GM12878 (cell line): ENCODE data around the gene TEKT1. TPM values are rescaled to one million over a fixed set of nuclear protein-coding genes. Genes with fewer than 3 reads are reported as not detected.

Experiments
- ATAC-seq: fragments of 200-7000 bp; cut with Tn5 transposase; 3 replicates; pipeline ENCODE4 v1.9.1; 2020; ENCODE audit warnings: mild to moderate bottlenecking, moderate library complexity
- BruUV-seq: library from RNA; stranded (reverse); fragments of 400-500 nt; replicated peaks from 2 replicates; lab custom pipeline; 2021; lab: Mats Ljungman, UMichigan
- CTCF ChIA-PET: fragments of 300-600 bp; sonication (Branson Sonifier 250); formaldehyde crosslinking; extraction: SDS; loops from one replicate; lab custom pipeline; 2021; ENCODE audit warnings: inconsistent platforms; lab: Yijun Ruan, JAX
- POLR2A ChIA-PET: fragments of 350-600 bp; formaldehyde crosslinking; extraction: SDS; loops from one replicate; lab custom pipeline; 2021; ENCODE audit warnings: inconsistent platforms; lab: Charles Lee
- RAD21 ChIA-PET: fragments of 300-600 bp; sonication (Branson Sonifier 250); formaldehyde crosslinking; loops from one replicate; lab custom pipeline; 2023; ENCODE audit warnings: antibody characterized with exemption; ENCODE audit not compliant: unreplicated experiment; lab: Charles Lee
- SMC1A ChIA-PET: fragments of 300-600 bp; sonication (Branson Sonifier 250); formaldehyde crosslinking; loops from one replicate; lab custom pipeline; 2023; ENCODE audit not compliant: unreplicated experiment, uncharacterized antibody; lab: Charles Lee
- DNase-seq: peaks from one replicate; pipeline ENCODE4 v3.0.0-alpha.2; 2011; ENCODE audit warnings: low read depth, low spot score
- FAIRE-seq: peaks from 3 replicates; lab custom pipeline; 2011; peaks lifted over from hg19 to GRCh38; lab: Jason Lieb, UNC
- H2AFZ ChIP-seq: 2 replicates; pipeline ENCODE4 v1.6.0; 2011; ENCODE audit warnings: low read depth, low read length, control low read depth; ENCODE audit not compliant: control insufficient read depth
- H3K27ac ChIP-seq: 2 replicates; pipeline ENCODE4 v1.5.1; 2011; ENCODE audit warnings: control low read depth; ENCODE audit not compliant: control insufficient read depth, insufficient read depth
- H3K27me3 ChIP-seq, 2 experiments: replicated peaks in 1 of 2; 2 replicates each; pipeline versions ENCODE4 v1.6.0 to v1.6.1; 2011; ENCODE audit warnings: low read length in 1 of 2; ENCODE audit not compliant: control insufficient read depth in 2 of 2, insufficient read depth in 2 of 2
- H3K36me3 ChIP-seq, 2 experiments: 2 replicates each; pipeline ENCODE4 v1.5.1; 2011; ENCODE audit warnings: low read length in 1 of 2; ENCODE audit not compliant: control insufficient read depth in 2 of 2, insufficient read depth in 2 of 2
- H3K4me1 ChIP-seq: 2 replicates; pipeline ENCODE4 v1.6.1; 2011; ENCODE audit warnings: mild to moderate bottlenecking, low read length, moderate library complexity, mixed read lengths; ENCODE audit not compliant: control insufficient read depth, insufficient read depth
- H3K4me2 ChIP-seq: 2 replicates; pipeline ENCODE4 v1.6.0; 2011; ENCODE audit warnings: control low read depth; ENCODE audit not compliant: control insufficient read depth, insufficient read depth
- H3K4me3 ChIP-seq: fragments of 200-600 bp; sonication (generic); 2 replicates; pipeline ENCODE4 v1.5.1; 2016
- H3K79me2 ChIP-seq: 2 replicates; pipeline ENCODE4 v1.6.0; 2011; ENCODE audit warnings: low read length; ENCODE audit not compliant: control insufficient read depth, insufficient read depth
- H3K9ac ChIP-seq: 2 replicates; pipeline ENCODE4 v1.8.0; 2011; ENCODE audit warnings: low read length, control low read depth, mixed read lengths; ENCODE audit not compliant: control insufficient read depth, insufficient read depth
- H3K9me3 ChIP-seq: replicated peaks from 3 replicates; pipeline ENCODE4 v1.5.1; 2011; ENCODE audit warnings: mild to moderate bottlenecking, low read length; ENCODE audit not compliant: control insufficient read depth, insufficient read depth
- H4K20me1 ChIP-seq: 2 replicates; pipeline ENCODE4 v1.6.0; 2011; ENCODE audit not compliant: control insufficient read depth, insufficient read depth
- ATF7 ChIP-seq: fragments of 450-650 bp; IDR thresholded peaks from 2 replicates; pipeline ENCODE4 v1.6.1; 2016; ENCODE audit warnings: low read depth, mild to moderate bottlenecking
- BRCA1 ChIP-seq: IDR thresholded peaks from 2 replicates; pipeline ENCODE4 v1.6.1; 2011; ENCODE audit warnings: low read depth, low read length, improper control_type of control experiment
- MXI1 ChIP-seq: fragments of 150-350 bp; IDR thresholded peaks from 2 replicates; pipeline ENCODE4 v1.6.1; 2011; ENCODE audit warnings: low read depth, mild to moderate bottlenecking, inconsistent platforms, low read length, improper control_type of control experiment
- MYC ChIP-seq: IDR thresholded peaks from 2 replicates; pipeline ENCODE4 v1.6.1; 2011; ENCODE audit warnings: mild to moderate bottlenecking, low read length, moderate library complexity, inconsistent platforms; ENCODE audit not compliant: insufficient read depth, insufficient replicate concordance, insufficient read length, severe bottlenecking
- NFYB ChIP-seq: IDR thresholded peaks from 2 replicates; pipeline ENCODE4 v1.6.1; 2011; ENCODE audit warnings: low read depth, mild to moderate bottlenecking, low read length, improper control_type of control experiment, moderate library complexity; ENCODE audit not compliant: insufficient read depth
- NKRF ChIP-seq: fragments of 450-650 bp; conservative IDR thresholded peaks from 2 replicates; pipeline ENCODE4 v1.6.1; 2017; ENCODE audit warnings: mild to moderate bottlenecking, moderate library complexity
- NR2C1 ChIP-seq: fragments of 450-650 bp; IDR thresholded peaks from 2 replicates; pipeline ENCODE4 v1.6.1; 2017; ENCODE audit warnings: antibody characterized with exemption, mild to moderate bottlenecking, moderate library complexity
- PML ChIP-seq: IDR thresholded peaks from 2 replicates; pipeline ENCODE4 v1.6.1; 2012; ENCODE audit warnings: low read length, inconsistent platforms
- POLR2AphosphoS5 ChIP-seq: IDR thresholded peaks from 2 replicates; pipeline ENCODE4 v1.6.1; 2011; ENCODE audit warnings: mild to moderate bottlenecking, low read length, inconsistent platforms
- POU2F2 ChIP-seq: IDR thresholded peaks from 3 replicates; pipeline ENCODE4 v1.6.1; 2011; ENCODE audit warnings: low read depth, mild to moderate bottlenecking, low read length, borderline replicate concordance
- RCOR1 ChIP-seq: conservative IDR thresholded peaks from 2 replicates; pipeline ENCODE4 v1.6.1; 2012; ENCODE audit warnings: low read depth, low read length, improper control_type of control experiment
- RELA ChIP-seq: fragments of 450-650 bp; IDR thresholded peaks from 2 replicates; pipeline ENCODE4 v1.8.0; 2014; ENCODE audit warnings: borderline replicate concordance; ENCODE audit not compliant: partially characterized antibody
- SIX5 ChIP-seq: IDR thresholded peaks from 2 replicates; pipeline ENCODE4 v1.6.1; 2011; ENCODE audit warnings: mild to moderate bottlenecking, low read depth, low read length, moderate library complexity; ENCODE audit not compliant: severe bottlenecking
- STAT3 ChIP-seq: IDR thresholded peaks from 2 replicates; pipeline ENCODE4 v1.6.1; 2011; ENCODE audit warnings: low read depth, low read length, improper control_type of control experiment
- YY1 ChIP-seq: IDR thresholded peaks from 2 replicates; pipeline ENCODE4 v1.6.1; 2011; ENCODE audit warnings: low read depth, mild to moderate bottlenecking, low read length
- WGBS: methylation state at CpG from one replicate; pipeline ENCODE4 v1.1.6; 2016; ENCODE audit warnings: low lambda C conversion rate; ENCODE audit not compliant: insufficient replicate concordance, insufficient coverage; ENCODE audit errors: missing lambda C conversion rate; 5-methylcytosine and 5-hydroxymethylcytosine counted together
- in situ Hi-C: fragments of 300-500 bp; cut with MboI; formaldehyde crosslinking; loops from 9 replicates; pipeline ENCODE4 v1.14.3; 2018; ENCODE audit warnings: mixed read lengths
- intact Hi-C: fragments of 100-400 bp; cut with micrococcal nuclease; formaldehyde crosslinking; loops from one replicate; pipeline ENCODE4 v1.14.2; 2022; ENCODE audit not compliant: unreplicated experiment
- polyA plus RNA-seq, 11 experiments: library from polyadenylated mRNA; depleted of rRNA in 4 of 11; unstranded in 6 of 11; stranded (reverse) in 5 of 11; fragments of >200 nt; fragmentation: Nextera tagmentation in 4 of 11; fragmentation: Illumina TruSeq in 1 of 11; extraction: Ambion mirVana in 4 of 11; extraction: Trizol in 1 of 11; gene quantifications; 1 replicate in 1 of 11; 2 replicates in 10 of 11; pipeline versions ENCODE4 v1.2.1 to v1.2.3, GENCODE V29; 2011 to 2016; ENCODE audit warnings: inconsistent platforms in 2 of 11, missing spikeins in 2 of 11, low read depth in 1 of 11
- total RNA-seq, 4 experiments: library from RNA; depleted of rRNA in 3 of 4; stranded (reverse); fragments of >200 nt in 3 of 4; fragmentation: Illumina TruSeq in 1 of 4; extraction: Trizol in 1 of 4; gene quantifications; 2 replicates each; pipeline versions ENCODE4 v1.2.1 to v1.2.3, GENCODE V29; 2013 to 2021
- TF ChIP-seq, protein P1 (sequence below): fragments of 450-650 bp; IDR thresholded peaks from 2 replicates; pipeline ENCODE4 v1.6.1; 2017; ENCODE audit warnings: mild to moderate bottlenecking
- TF ChIP-seq, protein P2 (sequence below): fragments of 150-350 bp; IDR thresholded peaks from 2 replicates; pipeline ENCODE4 v1.6.1; 2014; ENCODE audit warnings: mild to moderate bottlenecking, low read depth, low read length
- TF ChIP-seq, protein P3 (sequence below): IDR thresholded peaks from 2 replicates; pipeline ENCODE4 v1.6.1; 2012; ENCODE audit warnings: low read length, inconsistent platforms

Gene TEKT1
- total and polyA plus RNA-seq, 10 of the 15 experiments (the other 5 are each of a cell fraction or from before 2014, with no cell fraction given) = not detected

- SMC1A ChIA-PET = no interaction called here
- H3K4me2 ChIP-seq = peak overlapping the region; percentile 75
- no peaks in the 10 kb centered on the region; the same call in 2 of the 3 replicates for H3K9me3 ChIP-seq
- ATAC-seq (no peak), FAIRE-seq (no peak), DNase-seq (no peak)
- peak overlapping the region; percentile 56; the same call in 1 of the 2 replicates for H3K4me3 ChIP-seq
- 90% methylated on average over 2 of the region's 2 CpGs for WGBS
- H3K79me2 ChIP-seq = peaks cover 29% of the 10 kb centered on the region
- peaks cover 4 to 34% of the 10 kb centered on the region in 2 experiments; a peak in 3 of 4 replicates for H3K36me3 ChIP-seq
- H4K20me1 ChIP-seq = no peaks in the 10 kb centered on the region
- in situ Hi-C loops (no loop called here), intact Hi-C loops (loop anchor here (10.0 kb wide), 2 partner anchors 93 to 257 kb away; partner anchors contain the start of gene RNASEK)
- BruUV-seq = no TSS peak
- POLR2A ChIA-PET = interaction anchor here (2.6 kb wide), 1 partner anchor 9 kb away, joined by 6 read pairs; no protein-coding TSS in a partner anchor
- CTCF ChIA-PET = interaction anchor here (1.1 to 2.4 kb wide), 3 partner anchors 9 to 86 kb away, joined by 3 to 6 read pairs (median 3); no protein-coding TSS in a partner anchor
- H3K4me1 ChIP-seq = peaks cover 12% of the 10 kb centered on the region
- no peak overlapping the region; the same call in 1 of the 2 replicates for H3K27ac ChIP-seq
- no peak for TF ChIP-seq PML
- no peak for TF ChIP-seq POU2F2
- no peak for TF ChIP-seq YY1
- no peak for TF ChIP-seq SIX5
- no peak for TF ChIP-seq STAT3
- TF ChIP-seq, protein P1, sequence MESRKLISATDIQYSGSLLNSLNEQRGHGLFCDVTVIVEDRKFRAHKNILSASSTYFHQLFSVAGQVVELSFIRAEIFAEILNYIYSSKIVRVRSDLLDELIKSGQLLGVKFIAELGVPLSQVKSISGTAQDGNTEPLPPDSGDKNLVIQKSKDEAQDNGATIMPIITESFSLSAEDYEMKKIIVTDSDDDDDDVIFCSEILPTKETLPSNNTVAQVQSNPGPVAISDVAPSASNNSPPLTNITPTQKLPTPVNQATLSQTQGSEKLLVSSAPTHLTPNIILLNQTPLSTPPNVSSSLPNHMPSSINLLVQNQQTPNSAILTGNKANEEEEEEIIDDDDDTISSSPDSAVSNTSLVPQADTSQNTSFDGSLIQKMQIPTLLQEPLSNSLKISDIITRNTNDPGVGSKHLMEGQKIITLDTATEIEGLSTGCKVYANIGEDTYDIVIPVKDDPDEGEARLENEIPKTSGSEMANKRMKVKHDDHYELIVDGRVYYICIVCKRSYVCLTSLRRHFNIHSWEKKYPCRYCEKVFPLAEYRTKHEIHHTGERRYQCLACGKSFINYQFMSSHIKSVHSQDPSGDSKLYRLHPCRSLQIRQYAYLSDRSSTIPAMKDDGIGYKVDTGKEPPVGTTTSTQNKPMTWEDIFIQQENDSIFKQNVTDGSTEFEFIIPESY = no peak
- TF ChIP-seq, protein P2, sequence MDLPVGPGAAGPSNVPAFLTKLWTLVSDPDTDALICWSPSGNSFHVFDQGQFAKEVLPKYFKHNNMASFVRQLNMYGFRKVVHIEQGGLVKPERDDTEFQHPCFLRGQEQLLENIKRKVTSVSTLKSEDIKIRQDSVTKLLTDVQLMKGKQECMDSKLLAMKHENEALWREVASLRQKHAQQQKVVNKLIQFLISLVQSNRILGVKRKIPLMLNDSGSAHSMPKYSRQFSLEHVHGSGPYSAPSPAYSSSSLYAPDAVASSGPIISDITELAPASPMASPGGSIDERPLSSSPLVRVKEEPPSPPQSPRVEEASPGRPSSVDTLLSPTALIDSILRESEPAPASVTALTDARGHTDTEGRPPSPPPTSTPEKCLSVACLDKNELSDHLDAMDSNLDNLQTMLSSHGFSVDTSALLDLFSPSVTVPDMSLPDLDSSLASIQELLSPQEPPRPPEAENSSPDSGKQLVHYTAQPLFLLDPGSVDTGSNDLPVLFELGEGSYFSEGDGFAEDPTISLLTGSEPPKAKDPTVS = no peak
- no peak for TF ChIP-seq BRCA1
- no peak for TF ChIP-seq NR2C1
- no peak for TF ChIP-seq ATF7
- TF ChIP-seq NFYB = no peak
- no peak for TF ChIP-seq MXI1
- no peak for TF ChIP-seq RCOR1
- TF ChIP-seq, protein P3, sequence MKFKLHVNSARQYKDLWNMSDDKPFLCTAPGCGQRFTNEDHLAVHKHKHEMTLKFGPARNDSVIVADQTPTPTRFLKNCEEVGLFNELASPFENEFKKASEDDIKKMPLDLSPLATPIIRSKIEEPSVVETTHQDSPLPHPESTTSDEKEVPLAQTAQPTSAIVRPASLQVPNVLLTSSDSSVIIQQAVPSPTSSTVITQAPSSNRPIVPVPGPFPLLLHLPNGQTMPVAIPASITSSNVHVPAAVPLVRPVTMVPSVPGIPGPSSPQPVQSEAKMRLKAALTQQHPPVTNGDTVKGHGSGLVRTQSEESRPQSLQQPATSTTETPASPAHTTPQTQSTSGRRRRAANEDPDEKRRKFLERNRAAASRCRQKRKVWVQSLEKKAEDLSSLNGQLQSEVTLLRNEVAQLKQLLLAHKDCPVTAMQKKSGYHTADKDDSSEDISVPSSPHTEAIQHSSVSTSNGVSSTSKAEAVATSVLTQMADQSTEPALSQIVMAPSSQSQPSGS = no peak
- TF ChIP-seq POLR2AphosphoS5 = no peak
- TF ChIP-seq MYC = no peak
- no peak for TF ChIP-seq NKRF
- no peak for TF ChIP-seq RELA
- no peaks in the 10 kb centered on the region for H3K27me3 ChIP-seq
- H2AFZ ChIP-seq = no peak overlapping the region
- RAD21 ChIA-PET = no interaction called here
- no peak overlapping the region for H3K9ac ChIP-seq
Observed at GRCh38 chr17:6757747-6758146, 73.8 kb downstream of the TEKT1 start.
